T-cell (primary cell): ENCODE results near the gene CYSTM1. TPM values are rescaled to one million over a fixed set of nuclear protein-coding genes. Genes with fewer than 3 reads are reported as not detected.

Experiments used
- ATAC-seq, 4 experiments: fragments of 200-7000 bp in 3 of 4; fragments of 150-1000 bp in 1 of 4; cut with Tn5 transposase; replicated peaks in 1 of 4; 1 replicate in 3 of 4; 2 replicates in 1 of 4; pipeline ENCODE4 v1.10.0; 2021; ENCODE audit warnings: moderate library complexity in 3 of 4, mild to moderate bottlenecking in 2 of 4, moderate number of reproducible peaks in 1 of 4
- CTCF ChIA-PET, 2 donors: fragments of 300-600 bp; sonication (Branson Sonifier 250); formaldehyde crosslinking; loops; one replicate each; lab custom pipeline; 2022; ENCODE audit warnings: antibody characterized with exemption in 2 of 2; lab: Charles Lee
- POLR2A ChIA-PET, 2 donors: fragments of 300-600 bp; sonication (Branson Sonifier 250); formaldehyde crosslinking; loops; one replicate each; lab custom pipeline; 2022; ENCODE audit warnings: antibody characterized with exemption in 2 of 2; lab: Charles Lee
- DNase-seq, 35 experiments: peaks; one replicate each; pipeline versions ENCODE4 v3.0.0 to v3.0.0-alpha.2; 2013 to 2023
- H3K27ac ChIP-seq: one replicate; pipeline ENCODE4 v1.5.1; 2013; ENCODE audit warnings: low read length
- H3K27me3 ChIP-seq, 2 experiments: replicated peaks in 1 of 2; 1 replicate in 1 of 2; 2 replicates in 1 of 2; pipeline versions ENCODE4 v1.6.1 to v1.7.0; 2013; ENCODE audit warnings: low read length in 1 of 2, mixed read lengths in 1 of 2; ENCODE audit not compliant: control insufficient read depth in 2 of 2, insufficient read depth in 2 of 2; ENCODE audit errors: extremely low read depth in 1 of 2
- H3K36me3 ChIP-seq, 2 donors: 1 replicate in 1 of 2; 2 replicates in 1 of 2; pipeline versions ENCODE4 v1.6.1 to v1.7.0; 2013; ENCODE audit warnings: low read length in 1 of 2; ENCODE audit not compliant: control insufficient read depth in 2 of 2, insufficient read depth in 1 of 2; ENCODE audit errors: extremely low read depth in 1 of 2
- H3K4me1 ChIP-seq, 2 experiments: 1 replicate in 1 of 2; 2 replicates in 1 of 2; pipeline versions ENCODE4 v1.6.1 to v1.7.0; 2013; ENCODE audit warnings: low read length in 2 of 2, mixed read lengths in 1 of 2; ENCODE audit not compliant: insufficient read depth in 2 of 2, control insufficient read depth in 1 of 2; ENCODE audit errors: extremely low read depth in 1 of 2
- H3K4me3 ChIP-seq, 2 donors: 1 replicate in 1 of 2; 2 replicates in 1 of 2; pipeline versions ENCODE4 v1.5.1 to v1.7.0; 2013; ENCODE audit warnings: mild to moderate bottlenecking in 2 of 2, low read length in 1 of 2, moderate library complexity in 1 of 2; ENCODE audit not compliant: control insufficient read depth in 1 of 2; ENCODE audit errors: extremely low read depth in 1 of 2
- H3K9me3 ChIP-seq: 2 replicates; pipeline ENCODE4 v1.7.0; 2013
- H3K27ac Mint-ChIP-seq, 2 donors: one replicate each; pipeline ENCODE4 v1.8.0; 2020 to 2021; ENCODE audit warnings: mild to moderate bottlenecking in 2 of 2, mixed read lengths in 2 of 2
- H3K27me3 Mint-ChIP-seq, 2 donors: one replicate each; pipeline ENCODE4 v1.8.0; 2021 to 2022; ENCODE audit warnings: mixed read lengths in 2 of 2
- H3K36me3 Mint-ChIP-seq: one replicate; pipeline ENCODE4 v1.8.0; 2021; ENCODE audit warnings: mixed read lengths
- H3K4me1 Mint-ChIP-seq, 3 donors: one replicate each; pipeline ENCODE4 v1.8.0; 2020 to 2022; ENCODE audit warnings: mixed read lengths in 3 of 3, mild to moderate bottlenecking in 1 of 3
- H3K4me3 Mint-ChIP-seq, 3 donors: one replicate each; pipeline ENCODE4 v1.8.0; 2020 to 2022; ENCODE audit warnings: mild to moderate bottlenecking in 3 of 3, mixed read lengths in 3 of 3, moderate library complexity in 3 of 3
- H3K9me3 Mint-ChIP-seq, 3 donors: one replicate each; pipeline ENCODE4 v1.8.0; 2020 to 2022; ENCODE audit warnings: mixed read lengths in 3 of 3
- WGBS: methylation state at CpG from one replicate; pipeline ENCODE4 v1.1.5; 2013; ENCODE audit warnings: missing lambda C conversion rate; ENCODE audit not compliant: insufficient coverage; 5-methylcytosine and 5-hydroxymethylcytosine counted together
- total RNA-seq, 35 experiments: library from RNA in 6 of 35; stranded (reverse) in 6 of 35; fragments of 120-200 nt in 1 of 35; gene quantifications; one replicate each; pipeline versions ENCODE4 v1.2.1 to v1.2.4 and lab custom pipeline; 2013 to 2026

The CYSTM1 gene
- total RNA-seq, 5 donors from 2014 or later (not counting 1 experiment from before 2014, with no cell fraction given): 1.9 to 6.0 (median 5.0) TPM

DNA sequence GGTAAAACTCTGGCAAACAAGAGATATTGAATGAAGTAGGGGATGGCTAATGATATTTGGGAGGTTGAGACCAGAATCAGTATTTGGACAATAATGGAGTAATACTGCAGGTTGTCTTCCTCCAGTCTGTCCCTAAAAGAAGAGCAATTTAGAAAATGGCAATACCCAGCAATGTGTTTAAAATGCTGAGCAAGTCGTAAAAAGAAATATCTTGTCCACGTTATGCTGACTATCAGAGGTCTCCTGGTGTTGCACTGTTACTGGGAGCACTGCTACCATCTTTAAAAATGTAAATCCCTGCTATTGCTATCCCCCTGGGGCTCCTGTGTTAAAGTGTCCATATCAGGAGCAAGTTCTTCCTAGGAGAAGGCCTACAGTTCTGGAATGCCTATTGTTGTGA is 10.4 kb downstream of the CYSTM1 start:
- ATAC-seq (no peak), DNase-seq (no peak)
- CTCF ChIA-PET: no interaction called here
- Mint-ChIP-seq H3K4me1 (no peaks in the 10 kb centered on the region), H3K4me3 (no peak overlapping the region), H3K27ac (no peak overlapping the region), H3K36me3 (peaks cover 4% of the 10 kb centered on the region), H3K27me3 (no peaks in the 10 kb centered on the region), H3K9me3 (no peaks in the 10 kb centered on the region)
- H3K36me3 ChIP-seq: no peaks in the 10 kb centered on the region
- no peaks in the 10 kb centered on the region for H3K4me1 ChIP-seq
- no peaks in the 10 kb centered on the region for H3K27me3 ChIP-seq
- H3K27ac ChIP-seq: no peak overlapping the region
- H3K4me3 ChIP-seq: no peak overlapping the region
- WGBS: 80% methylated on average over 2 of the region's 2 CpGs
- POLR2A ChIA-PET: no interaction called here
- no peaks in the 10 kb centered on the region for H3K9me3 ChIP-seq

- peaks cover 4% of the 10 kb centered on the region for H3K36me3 Mint-ChIP-seq
- ATAC-seq (no peak), DNase-seq (no peak)
- Histone ChIP-seq H3K36me3 (no peaks in the 10 kb centered on the region), H3K9me3 (no peaks in the 10 kb centered on the region), H3K4me1 (no peaks in the 10 kb centered on the region), H3K27ac (no peak overlapping the region), H3K27me3 (no peaks in the 10 kb centered on the region), H3K4me3 (no peak overlapping the region)
- H3K4me3 Mint-ChIP-seq: no peak overlapping the region
- no peak overlapping the region for H3K27ac Mint-ChIP-seq
- H3K4me1 Mint-ChIP-seq: no peaks in the 10 kb centered on the region
- H3K9me3 Mint-ChIP-seq: no peaks in the 10 kb centered on the region
- H3K27me3 Mint-ChIP-seq: no peaks in the 10 kb centered on the region
- ChIA-PET CTCF (no interaction called here), POLR2A (no interaction called here)
- no CpG with 5 or more reads among the region's 5 CpGs for WGBS
These were observed 11.3 kb downstream of the CYSTM1 start for GRCh38 chr5:140186267-140186671.

GRCh38 chr5:140189253-140189652 is 14.3 kb downstream of the CYSTM1 start:
- no peak overlapping the region for H3K27ac ChIP-seq
- H3K36me3 ChIP-seq: no peaks in the 10 kb centered on the region
- no peaks in the 10 kb centered on the region for H3K9me3 ChIP-seq
- H3K27me3 ChIP-seq: no peaks in the 10 kb centered on the region
- CTCF ChIA-PET: no interaction called here
- Mint-ChIP-seq H3K4me3 (no peak overlapping the region), H3K9me3 (no peaks in the 10 kb centered on the region), H3K27me3 (no peaks in the 10 kb centered on the region), H3K27ac (no peak overlapping the region), H3K4me1 (no peaks in the 10 kb centered on the region), H3K36me3 (peaks cover 4% of the 10 kb centered on the region)
- H3K4me1 ChIP-seq: no peaks in the 10 kb centered on the region
- no CpG with 5 or more reads among the region's 2 CpGs for WGBS
- H3K4me3 ChIP-seq: no peak overlapping the region
- POLR2A ChIA-PET: no interaction called here
- ATAC-seq: no peak
- DNase-seq: no peak

DNA sequence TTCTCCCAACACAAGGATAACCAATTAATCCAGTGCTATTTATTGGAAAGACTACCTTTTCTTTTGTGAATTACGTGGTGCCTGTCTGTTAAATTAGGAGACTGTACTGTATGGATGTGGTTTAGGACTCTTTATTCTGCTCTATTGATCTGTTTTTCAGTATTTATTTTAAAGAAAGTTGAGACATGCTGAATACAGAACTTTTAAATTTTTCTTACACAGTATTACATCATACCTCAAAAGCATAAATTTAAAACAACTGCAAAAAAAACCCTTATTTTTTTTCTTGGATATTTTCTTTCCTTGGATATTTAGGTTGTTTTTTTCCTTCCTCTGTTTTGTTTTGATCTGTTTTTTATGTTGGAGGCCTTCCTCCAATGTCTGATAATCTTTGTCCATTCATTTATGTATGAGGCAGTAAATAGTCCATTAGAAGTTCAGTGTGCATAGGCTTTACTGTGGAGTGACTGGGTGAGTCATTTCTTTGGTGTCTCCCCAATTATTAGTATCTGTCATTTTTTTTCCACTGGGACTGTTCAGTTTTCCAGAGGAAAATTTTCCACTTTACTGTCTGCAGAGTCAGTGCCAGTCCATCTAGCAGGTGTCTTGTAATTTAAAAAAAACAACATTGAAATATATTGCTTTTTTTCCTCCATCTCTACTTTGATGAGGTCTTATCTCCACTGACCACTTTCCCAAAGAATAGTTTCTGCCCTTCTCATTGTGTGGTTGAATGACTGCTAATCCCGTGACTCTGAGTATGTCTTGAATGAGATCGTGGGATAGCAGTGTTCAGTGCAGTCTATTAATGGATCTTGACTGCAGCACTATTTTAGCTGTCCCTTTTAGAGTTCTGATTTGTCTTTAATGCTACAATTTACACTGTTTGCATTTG is 15.2 kb downstream of the CYSTM1 start:
- Histone ChIP-seq H3K27me3 (no peaks in the 10 kb centered on the region), H3K36me3 (no peaks in the 10 kb centered on the region), H3K4me1 (no peaks in the 10 kb centered on the region), H3K4me3 (no peak overlapping the region), H3K9me3 (no peaks in the 10 kb centered on the region), H3K27ac (no peak overlapping the region)
- WGBS: no CpG with 5 or more reads among the region's 3 CpGs
- ATAC-seq: no peak
- Mint-ChIP-seq H3K27me3 (no peaks in the 10 kb centered on the region), H3K27ac (no peak overlapping the region), H3K4me1 (no peaks in the 10 kb centered on the region), H3K36me3 (peaks cover 9% of the 10 kb centered on the region), H3K9me3 (no peaks in the 10 kb centered on the region), H3K4me3 (no peak overlapping the region)
- POLR2A ChIA-PET: no interaction called here
- CTCF ChIA-PET: no interaction called here
- no peak for DNase-seq

- 60% methylated on average over 1 of the region's 1 CpG for WGBS
- H3K36me3 Mint-ChIP-seq: peaks cover 9% of the 10 kb centered on the region
- CTCF ChIA-PET: no interaction called here
These were observed 15.9 kb downstream of the CYSTM1 start for GRCh38 chr5:140190872-140191218.

GRCh38 chr5:140192715-140193430 is 17.9 kb downstream of the CYSTM1 start:
- Mint-ChIP-seq H3K9me3 (no peaks in the 10 kb centered on the region), H3K36me3 (peaks cover 9% of the 10 kb centered on the region), H3K4me3 (no peak overlapping the region), H3K27me3 (no peaks in the 10 kb centered on the region), H3K27ac (no peak overlapping the region), H3K4me1 (no peaks in the 10 kb centered on the region)
- Histone ChIP-seq H3K4me1 (no peaks in the 10 kb centered on the region), H3K9me3 (no peaks in the 10 kb centered on the region), H3K27me3 (no peaks in the 10 kb centered on the region), H3K36me3 (no peaks in the 10 kb centered on the region), H3K27ac (no peak overlapping the region), H3K4me3 (no peak overlapping the region)
- 70% methylated on average over 1 of the region's 5 CpGs for WGBS
- ATAC-seq (no peak), DNase-seq (no peak)
- CTCF ChIA-PET: no interaction called here
- POLR2A ChIA-PET: interaction anchor here in 1 of 2 donors (0.6 kb wide), 1 partner anchor 16 kb away, joined by 3 read pairs; no protein-coding TSS in a partner anchor

More at GRCh38 chr5:140190872-140191218, 15.9 kb downstream of the CYSTM1 start:
- H3K27me3 Mint-ChIP-seq: no peaks in the 10 kb centered on the region
- H3K27me3 ChIP-seq: no peaks in the 10 kb centered on the region
- H3K9me3 Mint-ChIP-seq: no peaks in the 10 kb centered on the region
- H3K27ac ChIP-seq: no peak overlapping the region
- H3K36me3 ChIP-seq: no peaks in the 10 kb centered on the region
- no peaks in the 10 kb centered on the region for H3K4me1 Mint-ChIP-seq
- H3K4me3 Mint-ChIP-seq: no peak overlapping the region
- ATAC-seq (no peak), DNase-seq (no peak)
- H3K9me3 ChIP-seq: no peaks in the 10 kb centered on the region
- H3K4me3 ChIP-seq: no peak overlapping the region
- H3K27ac Mint-ChIP-seq: no peak overlapping the region
- H3K4me1 ChIP-seq: no peaks in the 10 kb centered on the region
- POLR2A ChIA-PET: no interaction called here
